Suppressor macrophage treated with lipopolysaccharide for 1 hour (primary cell): ENCODE data around the gene SELENOK.

Experiments
- DNase-seq, 3 donors: peaks; one replicate each; pipeline ENCODE4 v3.0.0-alpha.2; 2020 to 2022

SELENOK gene

DNA sequence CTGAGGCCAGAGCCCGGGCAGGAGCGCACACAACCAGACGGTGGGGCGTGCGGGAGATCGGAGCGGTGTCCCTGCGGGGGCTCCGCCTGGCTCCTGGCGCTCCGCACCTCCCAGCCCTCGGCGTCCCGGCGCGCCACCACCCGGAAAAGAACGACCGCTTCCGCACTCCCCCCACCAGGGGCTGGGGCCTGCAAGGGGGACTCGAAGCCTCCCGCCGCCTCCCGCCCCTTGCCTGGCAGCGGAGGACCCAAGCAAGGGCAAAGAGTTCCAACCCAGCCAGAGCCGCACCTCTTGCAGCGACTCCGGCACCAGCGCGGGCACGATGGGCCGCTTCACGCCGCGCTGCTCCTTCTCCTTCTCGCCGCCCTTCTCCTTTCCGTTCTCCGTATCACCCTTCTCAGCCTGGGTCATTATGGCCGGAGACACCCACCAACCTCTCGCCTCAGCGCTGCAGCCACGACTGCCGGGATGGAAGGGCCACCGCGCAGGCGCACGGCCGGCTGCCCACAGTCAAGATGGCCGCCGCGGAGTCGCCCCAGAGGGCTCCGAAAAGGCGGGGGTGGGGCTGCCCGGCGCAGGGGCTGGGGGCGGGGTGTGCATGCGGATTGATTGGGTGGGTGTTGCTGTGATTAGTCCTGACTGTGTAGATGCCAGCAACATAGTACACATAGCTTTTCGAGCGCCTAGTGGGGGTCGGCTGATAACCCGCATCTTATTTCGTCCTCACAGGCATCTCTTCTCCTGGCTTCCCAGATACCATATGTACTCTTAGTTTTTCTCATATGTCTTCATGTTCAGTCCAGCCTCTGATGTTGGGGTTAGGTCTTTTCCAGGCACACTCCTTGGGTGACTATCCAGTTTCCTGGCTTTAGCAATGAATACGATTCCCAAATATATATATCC is 9.7 kb downstream of the SELENOK start, which contains the start of gene ACTR8:
ACTR8 (minus strand) TSS at position 462 of the 903 bp plus-strand sequence; CDS start at position 411, 51 bp downstream.
- DNase-seq: peak; percentile 88 to 94 (median 91)

DNA sequence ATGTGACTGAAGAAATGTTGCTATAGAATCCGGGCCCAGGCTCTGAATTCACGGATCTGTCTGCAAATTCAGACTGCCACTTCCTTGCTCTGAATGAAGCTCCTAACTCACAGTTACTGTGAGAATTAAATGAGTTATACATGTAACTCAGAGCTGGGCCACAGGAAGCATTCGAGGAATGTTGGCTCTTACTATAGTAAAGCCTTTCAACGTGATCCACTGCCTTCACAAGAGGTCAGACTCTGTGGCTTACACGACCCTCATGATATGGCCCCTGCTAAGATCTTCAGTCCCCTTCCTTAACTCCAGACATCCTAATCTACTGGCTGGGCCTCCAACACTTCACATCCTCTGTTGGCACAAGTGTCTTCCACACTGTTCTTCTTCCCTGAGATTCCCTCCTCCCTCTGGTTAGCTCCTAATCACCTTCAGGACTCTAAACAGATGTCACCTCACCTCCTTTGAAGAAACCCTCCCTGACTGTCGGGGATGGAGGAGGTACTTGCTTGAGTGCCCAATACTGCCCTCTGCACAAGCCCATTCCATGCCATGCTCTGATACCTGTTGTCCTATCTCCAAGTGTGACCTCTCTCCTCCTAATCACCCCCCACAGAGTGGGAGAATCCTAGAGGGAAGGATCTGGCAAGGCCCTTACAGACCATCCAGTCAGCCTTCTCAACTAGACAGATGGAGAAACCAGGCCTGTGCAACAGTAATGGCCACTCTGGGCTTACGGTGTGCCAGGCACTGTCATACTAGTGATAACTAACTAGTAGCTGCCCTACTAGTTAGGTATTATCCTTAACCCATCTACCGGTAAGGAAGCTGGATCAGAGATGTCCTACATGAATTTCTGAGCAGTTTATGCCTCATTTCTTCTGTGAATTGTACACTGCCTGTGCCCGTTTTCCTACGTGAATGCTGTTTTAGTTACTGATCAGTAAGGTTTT is 11.0 kb downstream of the SELENOK start:
- no peak for DNase-seq

DNA sequence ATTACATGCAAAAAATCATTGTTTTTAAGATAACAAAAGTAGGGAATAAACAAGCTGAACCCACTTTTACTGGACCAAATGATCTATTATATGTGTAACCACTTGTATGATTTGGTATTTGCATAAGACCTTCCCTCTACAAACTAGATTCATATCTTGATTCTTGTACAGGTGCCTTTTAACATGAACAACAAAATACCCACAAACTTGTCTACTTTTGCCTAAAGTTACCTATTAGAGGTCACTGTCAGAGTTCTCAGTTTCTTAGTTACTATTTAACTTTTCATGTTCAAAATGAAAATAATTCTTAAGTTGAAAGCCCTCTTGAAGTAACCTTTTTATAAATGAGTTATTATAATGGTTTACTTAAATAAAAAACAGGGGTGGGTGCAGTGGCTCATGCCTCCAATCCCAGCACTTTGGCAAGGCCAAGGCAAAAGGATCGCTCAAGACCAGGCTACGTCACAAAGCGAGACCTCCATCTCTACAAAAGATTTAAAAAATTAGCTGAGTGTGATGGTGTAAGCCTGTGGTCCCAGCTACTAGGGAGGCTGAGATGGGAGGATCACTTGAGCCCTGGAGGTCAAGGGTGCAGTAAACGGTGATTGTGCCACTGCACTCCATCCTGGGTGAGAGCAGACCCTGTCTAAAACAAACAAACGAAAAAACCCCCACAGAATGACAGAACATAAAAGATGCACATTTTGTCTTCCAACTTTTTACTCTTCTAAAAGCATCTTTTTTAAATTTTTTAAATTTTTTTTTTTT is 25.7 kb downstream of the SELENOK start:
- DNase-seq: no peak

DNA sequence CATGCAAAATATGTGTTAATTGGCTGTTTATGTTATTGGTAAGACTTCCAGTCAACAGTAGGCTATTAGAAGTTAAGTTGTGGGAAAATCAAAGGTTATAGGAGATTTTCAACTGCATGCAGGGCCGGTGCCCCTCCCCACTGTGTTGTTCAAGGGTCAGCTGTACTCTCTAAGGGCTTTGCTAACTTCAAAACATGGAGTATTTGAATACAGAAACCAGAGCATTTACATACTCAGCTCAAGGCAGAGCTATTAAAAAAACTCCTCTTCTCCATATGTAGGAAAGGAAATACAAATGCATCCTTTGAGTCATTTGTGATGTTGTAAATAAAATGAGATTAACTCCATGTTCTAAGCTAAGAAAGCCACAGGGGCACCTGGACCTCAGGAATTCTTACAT is 28.5 kb downstream of the SELENOK start:
- DNase-seq: no peak

DNA sequence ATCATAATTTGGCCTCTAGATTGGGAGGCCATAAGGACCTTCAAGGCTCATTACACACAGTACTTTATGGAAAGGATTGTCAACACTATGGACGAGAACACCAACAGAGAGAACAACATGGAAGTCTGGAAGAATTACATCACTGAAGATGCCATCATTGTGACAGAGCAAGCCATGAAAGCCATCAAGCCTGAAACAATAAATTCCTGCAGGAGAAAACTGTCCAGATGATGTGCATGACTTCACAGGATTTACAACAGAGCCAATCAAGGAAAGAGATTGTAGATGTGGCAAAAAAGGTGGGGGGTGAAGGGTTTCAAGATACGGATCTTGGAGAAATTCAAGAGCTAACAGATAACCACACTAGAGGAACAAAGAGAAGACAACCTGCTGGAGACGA is 29.4 kb downstream of the SELENOK start:
- no peak for DNase-seq

DNA sequence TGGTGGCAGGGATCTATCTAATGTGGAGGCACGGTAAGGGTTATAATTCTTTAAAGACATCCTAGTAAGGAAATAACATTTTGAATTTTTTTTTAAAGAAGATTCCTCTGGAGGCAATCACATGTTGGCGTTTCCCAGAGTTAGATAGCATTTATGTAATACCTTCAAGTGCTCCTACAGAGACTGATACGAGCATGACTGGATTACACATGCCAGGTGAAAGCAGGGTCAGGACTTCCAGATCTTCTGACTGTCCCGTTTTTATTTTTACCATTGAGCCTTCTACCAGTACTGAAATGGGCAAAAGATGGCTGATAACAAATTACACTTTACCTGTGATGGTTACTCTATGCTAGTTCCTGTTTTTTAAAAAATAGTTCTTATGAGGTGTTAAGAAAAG is 31.5 kb downstream of the SELENOK start:
- no peak for DNase-seq

DNA sequence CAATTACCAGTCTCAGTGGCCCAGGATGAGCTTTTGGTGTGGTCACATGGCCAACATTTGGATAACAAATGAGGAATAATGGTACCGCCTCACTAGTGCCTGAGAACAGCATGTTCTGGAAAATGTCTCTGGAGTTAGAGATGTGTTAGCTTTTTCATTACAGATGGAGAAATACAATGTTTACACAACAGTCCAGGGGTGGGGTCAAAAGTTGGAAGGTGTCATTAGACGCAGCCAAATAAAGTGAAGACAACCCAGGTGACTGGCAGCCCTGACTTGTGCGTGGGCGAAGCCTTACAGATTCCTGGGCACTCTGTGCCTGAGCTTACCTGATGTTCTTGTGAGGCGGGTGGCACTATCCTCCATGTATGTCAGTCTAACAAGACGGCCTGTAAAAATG is 32.5 kb downstream of the SELENOK start:
- DNase-seq: no peak

DNA sequence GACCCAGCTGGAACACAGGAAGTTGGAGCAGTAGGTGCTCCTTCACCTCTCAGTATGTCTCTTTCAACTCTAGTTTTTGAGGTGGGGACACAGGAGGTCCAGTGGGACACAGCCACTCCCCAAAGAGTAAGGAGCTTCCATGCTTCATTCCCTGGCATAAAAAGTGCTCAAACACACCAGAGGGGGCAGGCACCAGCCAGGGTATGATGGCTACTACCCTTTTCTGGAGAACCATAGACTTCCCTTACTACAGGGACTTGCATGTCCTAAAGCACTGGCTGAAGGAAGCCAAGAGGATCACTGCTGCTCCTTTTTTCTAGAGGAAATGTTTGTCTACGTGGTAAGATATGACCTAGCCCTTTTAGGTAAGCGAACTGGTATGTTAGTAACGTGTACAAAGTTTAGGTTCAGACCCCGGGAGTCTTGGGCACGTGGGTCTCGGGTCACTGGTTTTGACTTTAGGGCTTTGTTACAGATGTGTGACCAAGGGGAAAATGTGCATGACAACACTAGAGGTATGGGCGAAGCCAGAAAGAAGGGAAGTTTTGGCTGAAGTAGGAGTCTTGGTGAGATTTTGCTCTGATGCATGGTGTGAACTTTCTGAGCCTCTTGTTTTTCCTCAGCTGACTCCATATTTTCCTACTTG is 33.4 kb downstream of the SELENOK start:
- no peak for DNase-seq

DNA sequence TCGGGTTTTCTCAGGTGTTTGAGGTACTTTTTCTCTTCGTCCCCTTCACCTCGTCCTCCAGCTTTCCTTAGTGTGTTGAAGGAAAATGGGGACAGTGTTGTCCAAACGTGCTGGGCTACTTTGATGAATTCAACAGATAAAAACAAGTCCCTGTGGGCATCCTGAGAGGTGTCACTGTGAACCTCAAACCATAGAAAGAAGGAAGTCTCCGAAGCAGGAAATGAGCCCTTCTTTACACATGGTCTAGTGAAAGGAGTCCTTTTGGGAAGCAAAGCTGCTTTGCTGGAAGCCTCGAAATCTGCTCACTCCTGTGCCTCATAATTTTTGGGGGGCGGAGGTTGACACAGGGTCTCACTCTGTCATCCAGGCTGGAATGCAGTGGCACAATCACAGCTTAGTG is 34.7 kb downstream of the SELENOK start:
- no peak for DNase-seq

DNA sequence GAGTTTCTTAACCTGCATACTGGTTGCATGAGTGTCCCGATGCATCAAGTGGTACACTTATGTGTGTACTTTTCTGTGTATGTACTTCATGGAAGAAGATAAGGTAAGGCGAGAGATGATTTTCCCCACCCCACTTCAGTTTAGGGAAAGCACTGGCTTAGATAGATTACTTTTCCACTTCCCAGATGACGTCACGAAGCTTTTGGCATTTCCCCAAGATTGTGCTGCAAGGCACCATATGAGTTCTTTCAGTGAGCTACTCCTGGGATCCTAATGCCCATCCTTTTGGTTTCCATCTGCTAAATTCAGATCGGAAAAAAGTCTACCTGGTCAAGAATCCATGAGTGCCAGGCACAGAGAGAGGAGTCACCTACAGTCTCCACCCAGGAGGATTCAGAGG is 40.8 kb downstream of the SELENOK start:
- peak; percentile 33 to 56 (median 44) for DNase-seq

DNA sequence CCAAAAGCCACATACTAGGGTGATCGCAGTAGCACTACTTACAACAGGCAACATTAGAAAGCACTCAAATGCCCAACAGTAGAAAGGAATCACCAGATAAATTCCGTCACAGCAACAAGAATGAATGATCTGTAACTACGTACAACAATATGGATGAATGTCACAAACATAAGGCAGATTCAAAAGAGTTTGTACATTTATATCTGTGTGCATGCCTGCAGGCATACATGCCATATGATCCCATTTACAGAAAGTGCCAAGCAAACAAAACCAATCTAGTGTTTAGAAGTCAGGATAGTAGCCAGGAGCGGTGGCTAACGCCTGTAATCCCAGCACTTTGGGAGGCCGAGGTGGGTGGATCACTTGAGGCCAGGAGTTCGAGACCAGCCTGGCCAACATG is 41.7 kb downstream of the SELENOK start:
- no peak for DNase-seq

DNA sequence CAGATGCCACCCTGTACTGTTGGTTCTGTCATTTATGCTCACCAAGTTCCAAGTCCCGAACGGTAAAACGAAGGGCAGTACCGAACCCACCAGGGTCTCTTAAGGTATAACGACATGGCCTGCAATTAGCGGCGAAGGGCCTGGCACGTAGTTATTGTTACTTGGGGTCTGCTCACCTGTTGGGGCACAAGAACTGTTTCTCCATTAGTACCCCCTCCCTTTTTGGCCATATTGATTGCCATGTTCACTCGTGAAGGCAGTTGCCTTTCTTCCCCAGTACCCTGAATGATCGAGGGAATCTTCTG is 44.9 kb downstream of the SELENOK start:
- no peak for DNase-seq

DNA sequence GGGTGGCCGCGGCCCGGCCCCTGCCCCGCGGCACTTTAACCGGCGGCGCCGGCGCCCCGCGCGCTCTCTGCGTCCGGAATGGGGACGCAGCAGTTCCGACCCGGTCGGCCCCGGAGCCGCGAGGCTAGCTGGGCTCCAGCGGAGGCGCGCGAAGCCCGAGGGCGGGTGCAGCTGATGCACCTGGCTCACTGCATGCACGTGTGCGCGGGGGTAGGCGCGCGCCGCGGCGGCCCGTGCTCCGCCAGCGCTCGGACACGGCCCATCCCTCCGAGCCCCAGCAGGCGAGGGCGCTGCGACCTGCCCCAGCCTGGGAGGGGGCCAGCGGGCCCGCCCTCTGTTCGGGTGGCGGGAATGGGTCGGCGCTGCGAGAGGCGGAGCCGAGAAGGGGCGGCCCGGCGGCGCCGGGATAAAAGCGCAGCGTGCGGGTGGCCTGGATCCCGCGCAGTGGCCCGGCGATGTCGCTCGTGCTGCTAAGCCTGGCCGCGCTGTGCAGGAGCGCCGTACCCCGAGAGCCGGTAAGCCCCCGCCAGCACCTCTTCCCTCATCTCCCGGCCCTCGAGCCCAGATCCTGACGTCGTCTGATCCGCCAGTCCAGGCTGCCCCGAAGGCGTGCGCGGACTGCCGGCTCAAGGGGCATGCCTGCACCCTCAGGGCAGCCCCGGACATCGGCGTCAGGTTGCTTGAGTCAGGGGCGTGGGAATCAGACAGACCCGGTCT is 45.4 kb downstream of the SELENOK start, which contains the start of the genes CHDH and IL17RB:
CHDH (minus strand) TSS at position 286 of the 717 bp plus-strand sequence. CDS start 22,411 bp downstream, outside the sequence.
IL17RB (plus strand) TSS at position 435 of the 717 bp plus-strand sequence; CDS start at position 456, 21 bp downstream.
- peak in 2 of 3 donors; percentile 22 to 48 for DNase-seq

DNA sequence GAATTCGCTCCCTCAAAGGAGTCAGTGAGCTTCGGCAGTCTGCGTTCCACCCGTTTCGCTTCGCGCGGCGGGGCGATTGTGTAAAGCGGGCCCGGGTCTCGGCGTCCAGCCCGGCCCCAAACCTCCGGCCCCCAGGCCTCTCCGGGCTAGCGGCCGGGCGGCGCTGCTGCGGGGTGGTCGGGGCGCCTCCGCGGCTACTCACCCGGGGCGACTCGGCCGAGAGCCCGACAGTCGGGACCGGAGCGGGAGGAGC is 45.9 kb downstream of the SELENOK start:
- peak in 1 of 3 donors; percentile 43 for DNase-seq

DNA sequence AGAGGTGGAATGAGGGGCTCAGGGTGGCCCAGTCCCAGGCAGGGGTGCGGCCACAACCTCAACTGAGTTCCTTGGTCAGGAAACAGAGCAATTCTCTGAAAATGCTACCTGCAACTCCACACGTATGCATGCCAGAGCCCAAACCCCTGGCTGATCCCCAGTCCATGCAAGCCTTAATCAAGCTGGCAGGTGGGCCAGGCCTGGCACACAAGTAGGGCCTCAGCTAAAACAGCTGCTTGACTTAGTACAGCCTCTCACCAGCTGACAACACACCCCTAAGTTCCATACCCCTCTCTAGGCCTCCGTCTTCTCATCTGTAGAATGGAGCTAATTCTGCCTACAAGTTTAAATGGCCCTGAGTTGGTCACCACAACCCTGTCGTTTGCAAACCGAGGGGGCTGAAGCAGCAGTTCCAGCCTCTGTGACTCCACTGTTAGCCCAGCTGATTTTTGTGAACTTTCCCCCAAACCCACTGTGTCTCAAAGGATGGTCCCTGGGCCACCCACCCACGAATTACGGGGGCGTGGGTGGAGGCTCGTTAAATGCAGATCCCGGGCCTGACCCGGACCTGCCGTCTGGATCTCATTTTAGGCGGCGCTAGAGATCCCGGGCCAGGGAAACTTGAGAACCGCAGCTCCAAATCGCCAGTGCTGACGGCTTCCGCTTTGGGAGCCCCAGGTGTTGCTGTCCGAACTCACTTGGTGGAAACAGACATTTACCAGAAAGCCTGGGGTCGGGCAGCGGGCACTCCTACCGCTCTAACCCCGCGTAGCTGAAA is 46.4 kb downstream of the SELENOK start:
- peak; percentile 31 to 57 (median 45) for DNase-seq

DNA sequence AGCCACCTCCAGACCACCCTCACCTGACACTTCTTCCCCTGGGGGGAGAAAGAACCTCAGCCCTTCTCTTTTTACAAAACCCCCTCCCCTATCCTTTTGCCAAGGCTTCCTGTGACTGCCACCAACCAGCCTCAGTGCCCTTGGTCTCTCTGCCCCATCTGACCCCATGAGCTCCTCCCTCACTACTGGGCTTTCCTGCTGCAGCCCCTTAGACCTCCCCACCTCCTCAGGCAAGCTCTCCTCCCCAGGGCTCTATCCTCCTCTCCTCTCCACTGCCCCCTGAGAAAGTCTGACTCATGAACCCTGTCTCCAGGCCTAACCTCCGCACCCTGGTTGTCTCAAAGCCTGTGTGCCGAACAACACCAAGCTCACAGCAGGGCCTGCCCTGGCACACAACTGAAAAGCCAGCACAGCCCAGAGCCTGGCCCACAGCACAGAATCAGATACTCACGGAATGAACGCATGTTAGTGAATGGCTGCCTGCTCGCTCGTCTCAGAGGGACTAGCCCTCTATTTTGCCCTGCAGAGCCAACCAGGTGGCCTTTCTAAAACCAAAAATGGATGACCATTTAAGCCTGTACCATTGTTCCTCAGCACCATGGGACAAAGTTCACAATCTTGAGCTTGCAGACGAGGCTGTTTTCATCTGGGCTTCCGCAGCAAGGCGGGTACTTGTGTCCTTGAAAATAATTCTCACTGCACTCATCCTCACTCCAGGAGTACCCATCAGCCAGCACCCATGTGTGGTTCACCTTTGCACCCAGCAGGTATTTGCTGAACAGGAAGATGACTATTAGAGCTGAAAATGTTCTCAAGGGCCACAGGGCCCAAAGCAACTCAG is 47.2 kb downstream of the SELENOK start:
- DNase-seq: no peak

DNA sequence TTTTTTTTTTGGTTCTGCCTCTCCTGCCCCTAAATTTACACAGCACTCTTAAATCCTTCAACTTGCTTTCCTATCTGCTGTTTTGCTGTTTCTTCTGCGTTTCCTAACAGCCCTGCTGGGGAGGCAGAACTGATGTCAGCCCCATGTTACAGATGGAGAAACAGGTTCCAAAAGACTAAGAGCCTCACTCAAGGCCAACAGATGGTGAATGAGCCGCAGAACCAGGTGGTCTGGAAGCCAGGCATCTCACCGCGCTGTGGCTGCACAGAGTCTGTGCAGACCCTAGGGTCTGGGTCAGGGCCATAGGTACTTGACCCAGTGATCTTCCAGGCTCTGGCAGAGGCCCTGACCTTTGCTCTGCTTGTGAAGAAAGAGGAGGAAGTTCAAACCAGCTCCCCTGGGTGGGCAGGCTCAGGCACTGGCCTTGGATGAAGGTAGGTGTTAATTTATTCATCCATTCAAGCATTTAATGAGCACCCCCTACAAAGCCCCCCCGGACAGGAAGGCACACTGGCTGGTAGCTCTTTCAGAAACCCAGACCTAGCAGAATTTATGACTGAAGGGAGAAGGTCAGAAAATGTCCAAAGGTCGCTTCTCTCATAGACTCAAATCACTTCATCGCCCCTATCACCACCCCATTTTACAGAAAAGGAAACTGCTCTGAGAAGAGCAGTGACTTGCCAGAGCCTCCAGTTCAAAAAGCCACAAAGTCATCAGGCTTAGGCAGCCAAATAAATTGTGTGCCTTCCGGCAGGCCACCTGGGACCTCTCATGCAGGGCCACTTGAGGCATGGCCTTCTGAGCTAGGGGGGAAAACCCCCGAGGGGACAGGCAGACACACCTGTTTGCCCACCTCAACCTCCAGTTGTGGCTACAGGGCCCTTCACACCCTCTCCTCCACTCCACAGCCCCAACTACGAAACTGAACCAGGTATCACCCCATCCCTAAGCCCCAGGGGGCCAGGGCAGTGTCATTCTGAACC is 48.2 kb downstream of the SELENOK start:
- peak in 1 of 3 donors; percentile 15 for DNase-seq

DNA sequence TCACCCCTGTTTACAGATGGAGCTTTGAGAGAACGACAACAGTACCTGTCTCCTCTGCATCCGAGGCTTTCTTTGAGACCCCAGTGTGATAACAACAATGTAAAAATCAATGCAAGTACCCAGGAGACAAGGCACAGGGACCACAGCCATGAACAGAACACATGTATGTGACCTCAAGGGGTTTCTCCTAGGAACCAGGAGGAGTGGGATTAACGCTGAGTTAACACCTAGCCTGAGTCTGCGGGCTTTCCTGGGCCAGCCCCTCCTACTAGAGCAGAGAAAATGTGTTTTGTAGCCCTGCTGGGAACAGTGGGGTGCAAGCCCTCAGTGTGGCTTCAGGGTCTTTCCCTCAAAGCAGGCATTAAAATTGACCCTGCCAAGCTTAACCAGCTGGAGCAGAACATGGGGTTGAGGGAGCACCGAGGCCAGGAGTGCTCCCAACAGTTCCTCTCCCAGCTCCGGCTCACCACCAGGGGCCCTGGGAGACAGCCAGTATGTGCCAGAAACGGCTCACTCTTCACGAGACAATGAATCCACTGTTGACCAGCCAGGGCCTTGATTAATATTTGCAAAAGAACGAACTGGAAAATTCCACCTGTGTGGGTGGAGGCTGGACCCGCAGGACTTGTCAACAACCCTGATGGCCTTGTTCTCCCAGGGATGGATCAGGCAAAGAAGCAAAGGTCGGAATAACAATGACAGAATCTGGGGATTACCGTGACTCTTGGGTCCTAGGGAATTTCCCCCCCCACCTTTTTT is 49.0 kb downstream of the SELENOK start:
- DNase-seq: peak; percentile 47 to 55 (median 53)
